SK-N-SH (cell line): ENCODE data around the gene FAM107B. TPM values are rescaled to one million over a fixed set of nuclear protein-coding genes. Genes with fewer than 3 reads are reported as not detected.

Experiments used
- CTCF ChIA-PET: fragments of 300-600, 350-600 bp; formaldehyde crosslinking; extraction: SDS; loops from one replicate; lab custom pipeline; 2021; lab: Yijun Ruan, JAX
- POLR2A ChIA-PET: fragments of 350-600 bp; sonication (Branson Sonifier 250); formaldehyde crosslinking; extraction: SDS; loops from one replicate; lab custom pipeline; 2020; ENCODE audit warnings: antibody characterized with exemption, inconsistent platforms; lab: Yijun Ruan, JAX
- DNase-seq: peaks from one replicate; pipeline ENCODE4 v3.0.0; 2012
- H2AFZ ChIP-seq: fragments of 200-600 bp; sonication (generic); 2 replicates; pipeline ENCODE4 v1.8.1; 2016; ENCODE audit warnings: antibody characterized with exemption, mild to moderate bottlenecking, low read depth
- H3F3A ChIP-seq: fragments of 200-600 bp; sonication (generic); replicated peaks from 2 replicates; pipeline ENCODE3; 2016; ENCODE audit warnings: antibody characterized with exemption, mild to moderate bottlenecking; ENCODE audit not compliant: insufficient read depth
- H3K27ac ChIP-seq, 2 experiments: fragments of 200-500 bp in 1 of 2; fragments of 200-600 bp in 1 of 2; sonication (Bioruptor generic) in 1 of 2; sonication (generic), shearing (Covaris generic) in 1 of 2; 2 replicates each; pipeline versions ENCODE4 v1.5.1 to v1.6.1; 2014 to 2016; ENCODE audit warnings: low read depth in 2 of 2, inconsistent platforms in 1 of 2, low read length in 1 of 2, mild to moderate bottlenecking in 1 of 2, mixed read lengths in 1 of 2
- H3K27me3 ChIP-seq: fragments of 200-600 bp; sonication (generic), shearing (Covaris generic); 2 replicates; pipeline ENCODE4 v1.6.1; 2016; ENCODE audit warnings: mixed run types; ENCODE audit not compliant: insufficient read depth
- H3K36me3 ChIP-seq, 2 experiments: fragments of 200-500 bp in 1 of 2; fragments of 200-600 bp in 1 of 2; sonication (Bioruptor generic) in 1 of 2; sonication (generic) in 1 of 2; replicated peaks in 1 of 2; 2 replicates each; pipeline versions ENCODE3 to v1.5.1; 2014 to 2016; ENCODE audit warnings: low read length in 1 of 2, mild to moderate bottlenecking in 1 of 2; ENCODE audit not compliant: insufficient read depth in 2 of 2, control insufficient read depth in 1 of 2
- H3K4me1 ChIP-seq, 2 experiments: fragments of 200-500 bp in 1 of 2; fragments of 200-600 bp in 1 of 2; sonication (Bioruptor generic) in 1 of 2; sonication (generic), shearing (Covaris generic) in 1 of 2; 2 replicates each; pipeline versions ENCODE4 v1.5.1 to v1.6.1; 2014 to 2016; ENCODE audit warnings: low read depth in 1 of 2, low read length in 1 of 2, mixed run types in 1 of 2; ENCODE audit not compliant: insufficient read depth in 2 of 2, control insufficient read depth in 1 of 2
- H3K4me2 ChIP-seq: fragments of 200-600 bp; sonication (generic), shearing (Covaris generic); 2 replicates; pipeline ENCODE4 v1.6.1; 2017; ENCODE audit warnings: mixed run types
- H3K4me3 ChIP-seq, 2 experiments: fragments of 200-500 bp in 1 of 2; fragments of 200-600 bp in 1 of 2; sonication (Bioruptor generic) in 1 of 2; sonication (generic), shearing (Covaris generic) in 1 of 2; 2 replicates each; pipeline versions ENCODE4 v1.5.1 to v1.8.1; 2014 to 2016; ENCODE audit warnings: low read depth in 2 of 2, inconsistent platforms in 1 of 2, low read length in 1 of 2, mild to moderate bottlenecking in 1 of 2, mixed read lengths in 1 of 2, moderate library complexity in 1 of 2
- H3K79me2 ChIP-seq: fragments of 200-600 bp; sonication (generic); 2 replicates; pipeline ENCODE4 v1.8.1; 2017; ENCODE audit warnings: mild to moderate bottlenecking; ENCODE audit not compliant: insufficient read depth
- H3K9ac ChIP-seq: fragments of 200-600 bp; sonication (generic); 2 replicates; pipeline ENCODE4 v1.6.1; 2017; ENCODE audit warnings: mixed run types
- H3K9me2 ChIP-seq: fragments of 200-600 bp; sonication (generic); 2 replicates; pipeline ENCODE4 v1.6.1; 2017; ENCODE audit warnings: mixed run types
- H3K9me3 ChIP-seq: fragments of 200-600 bp; sonication (generic); 2 replicates; pipeline ENCODE4 v1.6.1; 2017; ENCODE audit warnings: mixed run types, mild to moderate bottlenecking, moderate library complexity
- H4K20me1 ChIP-seq: fragments of 200-600 bp; sonication (generic); 2 replicates; pipeline ENCODE4 v1.6.1; 2017; ENCODE audit warnings: mild to moderate bottlenecking, mixed run types; ENCODE audit not compliant: insufficient read depth
- ELF1 ChIP-seq: IDR thresholded peaks from 2 replicates; pipeline ENCODE4 v1.4.0; 2012
- FOSL2 ChIP-seq: IDR thresholded peaks from 2 replicates; pipeline ENCODE4 v1.4.0; 2012; ENCODE audit warnings: low read depth, mild to moderate bottlenecking, moderate library complexity, borderline replicate concordance
- FOXJ3 ChIP-seq: sonication (generic); formaldehyde crosslinking; IDR thresholded peaks from 2 replicates; pipeline ENCODE4 v1.5.1; 2020; ENCODE audit warnings: mild to moderate bottlenecking, missing genetic modification reagents
- JUND ChIP-seq: IDR thresholded peaks from 2 replicates; pipeline ENCODE4 v1.4.0; 2012
- MXI1 ChIP-seq: IDR thresholded peaks from 2 replicates; pipeline ENCODE4 v1.6.1; 2012; ENCODE audit warnings: mild to moderate bottlenecking, low read depth, low read length, improper control_type of control experiment
- POLR2AphosphoS5 ChIP-seq: IDR thresholded peaks from 2 replicates; pipeline ENCODE4 v1.6.1; 2012; ENCODE audit warnings: low read depth, low read length
- RAD21 ChIP-seq: IDR thresholded peaks from 2 replicates; pipeline ENCODE4 v1.6.1; 2012; ENCODE audit warnings: mild to moderate bottlenecking, low read length
- REST ChIP-seq: IDR thresholded peaks from 2 replicates; pipeline ENCODE4 v1.6.1; 2012; ENCODE audit warnings: mild to moderate bottlenecking, low read depth, low read length, moderate library complexity
- RXRA ChIP-seq: IDR thresholded peaks from 2 replicates; pipeline ENCODE4 v1.4.0; 2012; ENCODE audit warnings: low read depth, mild to moderate bottlenecking, borderline replicate concordance
- WGBS: methylation state at CpG from one replicate; pipeline ENCODE4 v1.1.6; 2017; ENCODE audit warnings: low lambda C conversion rate; 5-methylcytosine and 5-hydroxymethylcytosine counted together
- polyA plus RNA-seq, 3 experiments: library from polyadenylated mRNA; depleted of rRNA; stranded (reverse); fragments of >200 nt; gene quantifications; 2 replicates each; pipeline ENCODE4 v1.2.3, GENCODE V29; 2012
- TF ChIP-seq, protein P1 (sequence below): fragments of 150-350 bp; IDR thresholded peaks from 2 replicates; pipeline ENCODE4 v1.6.1; 2017; ENCODE audit warnings: antibody characterized with exemption, low read length, low read depth, borderline replicate concordance

FAM107B gene
- polyA plus RNA-seq, 1 of the 3 experiments (the other 2 are of a cell fraction) = 1.0 TPM

GRCh38 chr10:14678637-14679036 lies 96.1 kb downstream of the FAM107B start:
- Histone ChIP-seq H3K36me3 (no peaks in the 10 kb centered on the region), H2AFZ (no peak overlapping the region), H3K4me2 (no peak overlapping the region), H3K9ac (no peak overlapping the region), H3K4me1 (no peaks in the 10 kb centered on the region; a peak in 1 of 4 replicates), H3K4me3 (no peak overlapping the region), H3K27me3 (no peaks in the 10 kb centered on the region; the same call in 1 of the 2 replicates), H3K27ac (no peak overlapping the region), H3K79me2 (no peaks in the 10 kb centered on the region), H3K9me3 (no peaks in the 10 kb centered on the region), H3K9me2 (no peaks in the 10 kb centered on the region), H3F3A (no peaks in the 10 kb centered on the region), H4K20me1 (no peaks in the 10 kb centered on the region)
- TF ChIP-seq, protein P1, sequence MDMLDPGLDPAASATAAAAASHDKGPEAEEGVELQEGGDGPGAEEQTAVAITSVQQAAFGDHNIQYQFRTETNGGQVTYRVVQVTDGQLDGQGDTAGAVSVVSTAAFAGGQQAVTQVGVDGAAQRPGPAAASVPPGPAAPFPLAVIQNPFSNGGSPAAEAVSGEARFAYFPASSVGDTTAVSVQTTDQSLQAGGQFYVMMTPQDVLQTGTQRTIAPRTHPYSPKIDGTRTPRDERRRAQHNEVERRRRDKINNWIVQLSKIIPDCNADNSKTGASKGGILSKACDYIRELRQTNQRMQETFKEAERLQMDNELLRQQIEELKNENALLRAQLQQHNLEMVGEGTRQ = no peak
- TF ChIP-seq POLR2AphosphoS5 (no peak), MXI1 (no peak)
- WGBS = 57% methylated on average over 3 of the region's 3 CpGs
- no peak for DNase-seq
- ChIA-PET POLR2A (no interaction called here), CTCF (no interaction called here)

GRCh38 chr10:14676732-14677131 lies 98.0 kb downstream of the FAM107B start:
- Histone ChIP-seq H3K27ac (no peak overlapping the region), H3F3A (no peaks in the 10 kb centered on the region), H3K9ac (no peak overlapping the region), H3K9me2 (no peaks in the 10 kb centered on the region), H3K27me3 (no peaks in the 10 kb centered on the region; the same call in 1 of the 2 replicates), H3K36me3 (no peaks in the 10 kb centered on the region), H3K9me3 (no peaks in the 10 kb centered on the region), H3K4me1 (no peaks in the 10 kb centered on the region; a peak in 1 of 4 replicates), H2AFZ (no peak overlapping the region), H3K4me3 (no peak overlapping the region), H4K20me1 (no peaks in the 10 kb centered on the region), H3K4me2 (no peak overlapping the region), H3K79me2 (no peaks in the 10 kb centered on the region)
- DNase-seq = no peak
- no peak for TF ChIP-seq REST
- TF ChIP-seq RXRA = no peak
- no peak for TF ChIP-seq FOSL2
- TF ChIP-seq JUND = no peak
- TF ChIP-seq RAD21 = no peak
- TF ChIP-seq FOXJ3 (CRISPR knock-in tag) = no peak
- TF ChIP-seq ELF1 = no peak
- CTCF ChIA-PET = interaction anchor here (1.3 kb wide), 1 partner anchor 12 kb away, joined by 4 read pairs; no protein-coding TSS in a partner anchor
- WGBS = 79% methylated on average over 3 of the region's 3 CpGs
- POLR2A ChIA-PET = no interaction called here
